Renal pelvis (tissue), 4 donors: ENCODE results near the gene IGSF3. TPM values are rescaled to one million over a fixed set of nuclear protein-coding genes. Genes with fewer than 3 reads are reported as not detected.
"Not testable (repeated sequence)": the region's sequence is repeated elsewhere in the genome, so short reads cannot be mapped to it uniquely, and the experiment has no call there.

ENCODE experiments used
- DNase-seq: peaks from one replicate; pipeline ENCODE4 v3.0.0-alpha.2; 2013
- polyA plus RNA-seq, 3 donors: library from polyadenylated mRNA; unstranded; fragments of 120-200 nt; gene quantifications; one replicate each; pipeline ENCODE4 v1.2.1, GENCODE V29; 2013; ENCODE audit not compliant: insufficient read length in 3 of 3

The IGSF3 gene
- polyA plus RNA-seq, 3 donors = 28.9 to 33.3 (median 29.7) TPM

DNA sequence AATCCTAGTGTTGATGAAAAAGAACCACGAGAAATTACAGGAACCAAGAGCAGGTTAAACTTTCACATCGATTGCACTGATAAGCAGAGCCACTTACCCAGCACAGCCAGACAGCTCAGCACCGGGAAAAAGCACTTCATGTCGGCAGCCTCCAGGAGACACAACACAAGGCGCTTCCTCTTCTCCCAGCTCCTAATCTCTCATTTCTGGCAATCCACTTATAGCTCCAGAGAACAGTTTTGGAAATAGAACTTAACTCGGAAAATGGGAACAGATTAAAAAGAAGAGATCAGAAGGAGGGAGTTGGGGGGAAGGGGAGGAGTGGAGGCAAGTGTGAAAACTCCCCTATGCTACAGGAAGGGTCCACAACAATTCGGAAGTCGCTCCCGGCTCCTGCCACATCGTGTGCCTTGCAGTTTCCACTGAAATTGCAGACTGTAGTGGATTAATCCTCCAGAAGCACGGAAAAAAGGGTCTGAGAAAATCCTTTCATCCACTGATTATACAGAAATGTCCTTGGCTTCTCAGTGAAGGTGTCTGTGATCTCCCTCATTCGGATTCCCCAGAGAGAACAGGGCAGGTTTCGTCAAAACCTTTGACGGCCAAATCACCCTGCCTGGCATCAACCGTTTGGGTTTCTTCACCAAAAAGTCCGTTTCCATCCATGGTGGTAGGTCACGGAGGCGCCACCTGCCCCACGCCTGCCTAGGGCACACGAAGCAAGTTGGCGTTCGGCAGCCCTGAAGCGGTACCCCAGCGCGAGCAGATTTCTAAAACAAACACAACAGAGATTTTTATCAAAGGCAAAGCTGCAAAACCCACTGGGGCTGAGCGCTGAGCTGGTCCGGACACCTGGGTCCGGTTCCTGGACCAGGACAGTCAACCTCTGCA lies 1.1 kb downstream of the IGSF3 start:
- DNase-seq = no peak

DNA sequence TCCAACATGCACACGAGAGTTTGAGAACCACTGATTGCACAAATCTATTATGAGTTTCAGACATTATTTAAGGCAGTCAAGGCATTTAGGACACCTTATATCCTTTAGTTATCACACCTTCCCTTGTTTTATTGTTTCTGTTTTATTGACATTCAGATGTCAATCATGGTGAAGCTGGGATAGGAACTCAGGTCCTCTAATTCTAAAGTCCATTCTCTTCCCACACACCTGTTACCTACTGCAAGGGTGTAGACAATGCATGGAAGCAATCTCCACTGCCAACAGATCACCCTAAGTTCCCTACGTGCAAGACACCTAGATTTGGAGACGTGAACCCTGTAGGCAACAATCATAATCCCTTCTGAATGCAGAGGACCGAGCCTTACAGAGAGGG lies 2.6 kb downstream of the IGSF3 start:
- no peak for DNase-seq

GRCh38 chr1:116664366-116664977 lies 3.1 kb downstream of the IGSF3 start:
- DNase-seq = no peak

- DNase-seq = no peak
These were observed 3.7 kb downstream of the IGSF3 start for GRCh38 chr1:116663821-116664220.

- DNase-seq = no peak
These were observed 5.9 kb downstream of the IGSF3 start for GRCh38 chr1:116661633-116662032.

GRCh38 chr1:116658645-116659044 lies 8.9 kb downstream of the IGSF3 start:
- not testable (repeated sequence) for DNase-seq

GRCh38 chr1:116657836-116658235 lies 9.7 kb downstream of the IGSF3 start:
- DNase-seq = not testable (repeated sequence)

GRCh38 chr1:116654351-116654750 lies 13.2 kb downstream of the IGSF3 start:
- no peak for DNase-seq

- not testable (repeated sequence) for DNase-seq
These were observed 14.9 kb downstream of the IGSF3 start for GRCh38 chr1:116652598-116652997.

GRCh38 chr1:116650781-116651180 lies 16.8 kb downstream of the IGSF3 start:
- DNase-seq = not testable (repeated sequence)

DNA sequence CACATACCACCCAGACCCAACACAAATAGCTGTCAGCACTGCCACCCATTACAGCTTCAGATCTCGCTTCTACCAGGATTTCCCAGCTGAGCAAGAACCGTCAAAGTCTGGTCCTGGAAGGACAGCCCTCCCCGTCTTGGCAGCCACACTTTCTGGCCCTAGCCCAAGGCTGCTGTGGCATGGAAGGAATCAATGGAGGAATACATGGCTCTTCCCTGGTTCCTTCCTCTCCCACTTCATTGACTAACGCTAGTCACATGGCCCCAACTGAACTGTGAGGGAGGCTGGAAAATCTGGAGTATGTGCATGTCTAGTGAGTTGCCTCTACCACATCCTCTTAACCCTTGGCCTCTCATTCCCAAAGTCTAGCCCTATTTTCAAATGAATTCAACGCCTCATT lies 18.5 kb downstream of the IGSF3 start:
- DNase-seq = not testable (repeated sequence)

GRCh38 chr1:116648325-116648724 lies 19.2 kb downstream of the IGSF3 start:
- not testable (repeated sequence) for DNase-seq

DNA sequence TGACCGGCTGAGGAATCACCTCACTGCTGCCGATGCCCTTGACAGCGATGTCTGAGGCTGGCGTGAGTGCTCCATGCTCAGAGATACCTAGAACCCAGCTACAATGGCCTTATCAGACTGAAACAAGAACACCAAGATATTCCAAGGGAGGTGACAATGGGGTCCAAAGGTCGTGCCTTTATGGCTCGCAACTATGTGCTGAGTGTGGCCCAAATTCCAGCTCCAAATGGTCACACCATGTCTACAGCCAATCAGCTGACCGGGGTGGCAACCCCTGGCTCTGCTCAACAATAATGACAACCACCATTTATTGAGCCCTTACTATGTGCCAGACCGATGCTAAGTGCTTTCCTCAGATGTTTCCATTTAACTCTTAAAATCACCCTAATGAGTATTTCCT lies 20.3 kb downstream of the IGSF3 start:
- not testable (repeated sequence) for DNase-seq

- DNase-seq = not testable (repeated sequence)
These were observed 20.8 kb downstream of the IGSF3 start for GRCh38 chr1:116646673-116647170.

DNA sequence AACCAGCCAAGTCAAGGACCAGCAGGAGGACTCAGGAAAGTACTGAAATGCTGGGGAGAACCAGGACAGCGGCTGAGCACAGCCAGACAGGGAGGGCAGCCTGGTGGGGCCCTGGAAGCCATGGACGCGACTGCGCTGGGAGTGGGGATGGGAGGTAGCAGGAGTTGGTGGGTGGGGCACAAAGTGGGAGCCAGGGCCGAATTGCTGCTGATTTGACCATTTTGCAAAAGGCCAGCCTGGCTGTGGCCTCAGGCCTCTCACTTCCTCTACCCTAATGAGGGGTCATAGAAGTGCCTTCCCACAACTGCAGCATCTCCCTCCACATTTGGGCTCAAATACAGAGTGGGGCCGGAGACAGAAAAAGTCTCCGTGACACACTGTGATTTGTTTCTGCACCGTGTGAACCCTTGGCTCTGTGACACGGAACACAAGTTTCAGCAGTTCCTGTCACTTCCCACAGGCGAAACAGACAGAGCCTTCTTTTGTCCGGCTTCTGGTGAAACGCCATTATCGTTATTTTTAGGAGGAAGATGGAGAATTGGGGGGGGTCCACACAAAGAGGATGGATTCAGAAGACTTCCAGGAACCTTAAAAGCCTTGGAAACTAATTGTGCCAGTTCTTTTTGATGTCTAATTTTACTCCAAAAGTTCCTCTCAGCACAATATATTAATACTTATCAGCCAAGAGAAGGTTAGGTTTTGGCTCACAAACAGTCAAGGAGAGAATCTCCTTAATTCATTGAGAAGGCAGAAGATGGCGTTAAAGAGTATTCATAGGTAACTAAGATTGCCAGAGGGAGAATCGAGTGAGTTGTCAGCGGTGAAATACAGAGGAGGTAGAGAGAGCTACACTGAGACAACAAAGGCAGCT lies 21.5 kb downstream of the IGSF3 start:
- DNase-seq = not testable (repeated sequence)

DNA sequence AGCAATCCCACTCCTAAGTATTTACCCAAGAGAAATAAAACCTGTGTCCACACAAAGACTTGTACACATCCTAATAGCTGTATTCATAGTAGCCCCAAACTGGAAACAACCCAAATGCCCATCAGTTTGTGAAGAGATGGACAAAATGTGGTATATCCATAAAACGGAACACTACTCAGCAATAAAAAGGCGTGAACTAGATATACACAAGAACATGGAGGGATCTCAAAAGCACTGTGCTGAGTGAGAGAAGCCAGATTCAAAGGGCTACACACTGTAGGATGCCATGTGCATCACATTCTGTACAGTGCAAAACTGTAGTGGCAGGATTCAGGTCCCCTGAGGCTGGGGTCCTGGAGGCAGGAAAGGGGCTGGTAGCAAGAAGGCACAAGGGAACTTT lies 22.5 kb downstream of the IGSF3 start:
- DNase-seq = not testable (repeated sequence)

- DNase-seq = not testable (repeated sequence)
These were observed 23.4 kb downstream of the IGSF3 start for GRCh38 chr1:116644096-116644495.

DNA sequence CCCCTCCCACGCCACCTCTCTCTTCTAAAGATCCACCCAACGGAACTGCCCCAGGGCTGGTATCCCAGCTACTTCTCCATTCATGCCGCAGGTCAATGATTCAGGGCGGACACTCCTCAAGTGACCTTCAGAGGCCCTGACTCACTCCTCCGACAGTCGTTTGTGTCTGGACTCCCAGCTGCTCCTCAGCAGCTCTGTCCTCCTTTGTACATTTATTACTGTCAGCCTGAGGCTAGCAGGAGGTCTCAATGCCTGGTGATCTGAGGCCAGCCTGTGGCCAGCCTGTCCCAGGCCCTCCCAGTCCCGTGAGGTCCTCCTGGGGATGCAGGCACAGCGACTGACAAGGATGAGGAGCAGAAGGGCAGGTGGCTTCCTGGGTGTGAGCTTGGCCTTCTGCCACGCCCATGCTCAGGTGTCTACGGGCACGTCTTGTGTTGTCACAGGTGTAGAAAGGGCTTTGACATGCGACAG lies 24.2 kb downstream of the IGSF3 start:
- DNase-seq = not testable (repeated sequence)

DNA sequence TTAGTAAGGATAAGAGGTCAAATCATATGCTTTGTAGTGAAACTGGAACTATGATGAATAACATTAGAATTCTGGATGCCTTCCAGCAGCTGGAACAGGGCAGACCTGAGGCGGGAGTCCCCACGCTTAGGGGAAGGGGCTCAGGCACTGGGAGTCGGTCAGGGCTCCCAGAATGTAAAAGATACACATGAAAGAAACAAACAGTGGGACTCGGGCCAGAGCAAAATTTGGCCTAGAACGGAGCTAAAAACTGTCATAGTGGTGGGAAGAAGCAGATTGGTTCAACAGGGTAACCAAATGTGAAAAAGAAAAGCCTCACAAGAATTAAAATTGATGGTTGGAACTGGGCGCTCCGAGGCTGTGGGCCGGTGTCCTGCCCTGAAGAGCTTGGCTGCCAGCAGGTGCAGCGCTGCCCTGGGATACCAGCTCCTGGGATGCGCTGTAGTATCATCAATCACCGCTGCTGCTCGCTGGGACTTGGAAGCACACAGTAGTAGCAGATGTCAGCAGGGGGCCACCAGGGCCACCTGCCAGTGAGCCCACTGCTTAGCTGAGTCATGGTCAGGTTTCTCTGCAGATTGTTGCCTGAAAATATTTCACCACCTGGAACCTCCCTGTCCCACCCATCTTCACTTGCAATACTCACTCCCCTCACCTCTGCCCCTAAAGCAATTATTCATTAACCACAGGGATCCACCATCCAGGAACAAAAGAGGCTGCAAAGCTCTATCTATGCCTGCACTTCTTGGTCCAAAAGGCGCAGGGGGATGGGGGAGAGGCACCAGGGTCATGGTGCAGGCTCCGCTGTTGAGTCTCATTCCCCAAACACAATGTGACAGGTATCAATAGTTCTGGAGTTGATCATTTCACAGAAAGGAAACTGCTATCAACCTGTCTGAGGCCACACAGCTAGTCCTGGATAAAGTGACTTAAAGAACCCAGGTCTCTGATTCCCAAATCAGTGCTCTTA lies 24.9 kb downstream of the IGSF3 start:
- DNase-seq = not testable (repeated sequence)

- DNase-seq = not testable (repeated sequence)
These were observed 29.9 kb downstream of the IGSF3 start for GRCh38 chr1:116637583-116637982.

DNA sequence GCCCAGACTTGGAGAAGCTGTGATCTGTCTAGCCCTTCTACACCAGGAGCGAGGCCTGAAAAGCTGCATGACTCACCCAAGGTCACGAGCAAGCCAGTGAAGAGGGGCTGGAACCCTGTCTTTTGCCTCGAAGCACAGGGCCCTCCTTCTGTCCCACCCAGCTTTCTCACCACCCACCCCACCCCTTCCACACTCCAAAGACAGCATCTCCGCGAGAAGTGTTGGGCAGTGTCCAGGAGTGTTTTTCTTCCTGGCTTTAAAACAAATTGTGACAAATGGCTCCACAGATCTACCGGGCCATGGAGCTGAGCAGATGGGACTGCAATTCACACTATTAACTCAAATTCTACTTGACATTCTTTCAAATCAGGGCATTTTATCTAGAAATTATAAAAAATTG lies 30.9 kb downstream of the IGSF3 start:
- not testable (repeated sequence) for DNase-seq
